K562 (cell line): Measurements from ENCODE around the gene CEP350. TPM values are rescaled to one million over a fixed set of nuclear protein-coding genes. Genes with fewer than 3 reads are reported as not detected.

ENCODE experiments used
- ADNP ChIP-seq: fragments of 200-800 bp; sonication (Bioruptor generic); IDR thresholded peaks from 2 replicates; pipeline ENCODE4 v1.6.1; 2016; ENCODE audit warnings: missing genetic modification characterization, missing compliant biosample characterization
- ARID2 ChIP-seq: fragments of 450-650 bp; IDR thresholded peaks from 2 replicates; pipeline ENCODE4 v1.6.1; 2017; ENCODE audit warnings: antibody characterized with exemption, mild to moderate bottlenecking
- ARID4B ChIP-seq: sonication (generic); formaldehyde crosslinking; IDR thresholded peaks from 2 replicates; pipeline ENCODE4 v1.8.0; 2022; ENCODE audit warnings: mild to moderate bottlenecking, missing genetic modification reagents
- BRD4 ChIP-seq: fragments of 200-600 bp; sonication (generic); IDR thresholded peaks from 2 replicates; pipeline ENCODE4 v1.6.1; 2017; ENCODE audit warnings: inconsistent platforms
- CBFB ChIP-seq: sonication (generic); formaldehyde crosslinking; IDR thresholded peaks from 2 replicates; pipeline ENCODE4 v1.4.0; 2020; ENCODE audit warnings: mild to moderate bottlenecking, missing genetic modification reagents
- CC2D1A ChIP-seq: fragments of 450-650 bp; IDR thresholded peaks from 2 replicates; pipeline ENCODE4 v1.6.1; 2017; ENCODE audit warnings: mild to moderate bottlenecking
- EP300 ChIP-seq: IDR thresholded peaks from 2 replicates; pipeline ENCODE4 v1.6.1; 2012; ENCODE audit warnings: low read length, improper control_type of control experiment
- GABPA ChIP-seq: fragments of 200-800 bp; sonication (Bioruptor generic); conservative IDR thresholded peaks from 2 replicates; pipeline ENCODE4 v1.6.1; 2016; ENCODE audit warnings: low read depth, missing genetic modification characterization, missing compliant biosample characterization
- HDGF ChIP-seq: fragments of 450-650 bp; IDR thresholded peaks from 2 replicates; pipeline ENCODE4 v1.6.1; 2016
- IRF2 ChIP-seq: sonication (generic); formaldehyde crosslinking; IDR thresholded peaks from 2 replicates; pipeline ENCODE4 v1.8.1; 2022; ENCODE audit warnings: mild to moderate bottlenecking, missing genetic modification reagents
- MAFG ChIP-seq: fragments of 450-650 bp; conservative IDR thresholded peaks from 2 replicates; pipeline ENCODE4 v1.6.1; 2016; ENCODE audit warnings: missing genetic modification characterization, missing compliant biosample characterization
- NFE2 ChIP-seq: IDR thresholded peaks from 2 replicates; pipeline ENCODE4 v1.6.1; 2014; ENCODE audit warnings: antibody characterized with exemption, low read depth
- POLR2H ChIP-seq: IDR thresholded peaks from 2 replicates; pipeline ENCODE4 v1.6.1; 2016; ENCODE audit warnings: missing genetic modification characterization, low read depth, mild to moderate bottlenecking, control low read depth, missing compliant biosample characterization, moderate library complexity
- TBL1XR1 ChIP-seq, 2 experiments: IDR thresholded peaks; 2 replicates each; pipeline ENCODE4 v1.6.1; 2012; ENCODE audit warnings: improper control_type of control experiment in 2 of 2, low read length in 2 of 2, mild to moderate bottlenecking in 1 of 2
- THRA ChIP-seq: fragments of 450-650 bp; IDR thresholded peaks from 2 replicates; pipeline ENCODE4 v1.6.1; 2017; ENCODE audit warnings: mild to moderate bottlenecking, moderate library complexity
- ZNF780A ChIP-seq: fragments of 250-450 bp; sonication (Bioruptor Pico); IDR thresholded peaks from 2 replicates; pipeline ENCODE4 v1.5.0; 2021; ENCODE audit warnings: mild to moderate bottlenecking
- ZSCAN32 ChIP-seq: fragments of 450-650 bp; formaldehyde crosslinking; IDR thresholded peaks from 2 replicates; pipeline ENCODE4 v1.4.0; 2020; ENCODE audit warnings: mild to moderate bottlenecking, moderate library complexity
- polyA plus RNA-seq, 8 experiments: library from polyadenylated mRNA; depleted of rRNA in 4 of 8; stranded (reverse) in 5 of 8; unstranded in 3 of 8; fragments of >200 nt; fragmentation: Nextera tagmentation in 2 of 8; fragmentation: Illumina TruSeq in 1 of 8; extraction: Ambion mirVana in 2 of 8; extraction: Trizol in 1 of 8; gene quantifications; 2 replicates each; pipeline versions ENCODE4 v1.2.1 to v1.2.3, GENCODE V29; 2011 to 2014; ENCODE audit warnings: inconsistent platforms in 1 of 8, missing spikeins in 1 of 8
- total RNA-seq, 7 experiments: library from RNA; depleted of rRNA in 6 of 7; stranded (reverse); fragments of >200 nt in 6 of 7; fragmentation: Illumina TruSeq in 2 of 7; extraction: Trizol in 2 of 7; gene quantifications; 2 replicates each; pipeline versions ENCODE4 v1.2.1 to v1.2.3, GENCODE V29; 2011 to 2021; ENCODE audit warnings: low replicate concordance in 1 of 7
- TF ChIP-seq, protein P1 (sequence below): fragments of 250-450 bp; sonication (Bioruptor Pico); IDR thresholded peaks from 2 replicates; pipeline ENCODE4 v1.5.0; 2022; ENCODE audit warnings: mild to moderate bottlenecking
- TF ChIP-seq, protein P2 (sequence below): fragments of 250-450 bp; sonication (Bioruptor Pico); IDR thresholded peaks from 2 replicates; pipeline ENCODE4 v1.8.0; 2022; ENCODE audit warnings: inconsistent platforms
- TF ChIP-seq, protein P3 (sequence below): sonication (generic); formaldehyde crosslinking; IDR thresholded peaks from 2 replicates; pipeline ENCODE4 v1.5.0; 2020; ENCODE audit warnings: missing genetic modification reagents

The CEP350 gene
- total and polyA plus RNA-seq, 9 of the 15 experiments (the other 6 are each of a cell fraction or from before 2014, with no cell fraction given), result 8.3 to 64.3 (median 28.0) TPM

DNA sequence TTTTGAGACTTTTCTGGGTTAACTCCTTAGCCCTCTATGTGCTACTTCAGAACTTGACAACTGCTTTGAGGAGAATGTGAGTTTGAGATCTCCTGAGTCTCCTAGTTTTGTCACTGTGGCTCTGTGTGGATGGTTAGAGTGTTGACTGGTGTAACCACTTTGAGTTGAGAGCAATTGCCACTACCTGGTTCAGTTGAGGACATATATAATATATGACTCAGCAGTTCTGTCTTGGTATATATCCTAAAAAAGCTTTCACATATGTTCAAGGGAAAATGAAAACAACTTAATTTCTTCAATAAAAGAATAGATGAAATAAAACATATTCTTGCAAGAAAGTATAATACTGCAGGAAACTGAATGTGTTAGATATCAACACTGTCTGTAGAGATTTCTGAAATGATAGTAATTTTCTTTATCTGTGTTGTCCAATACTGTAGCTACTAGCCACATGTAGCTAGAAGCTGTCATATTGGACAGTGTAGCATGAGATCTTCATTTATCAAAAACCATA lies 103.3 kb downstream of the CEP350 start (continued):
- TF ChIP-seq THRA, result peak; percentile 95
- TF ChIP-seq CC2D1A, result no peak
- no peak for TF ChIP-seq ARID4B (CRISPR knock-in tag)
- no peak for TF ChIP-seq ZNF780A (CRISPR knock-in tag)
- TF ChIP-seq CBFB, result no peak
- TF ChIP-seq MAFG, result peak; percentile 100
- peak; percentile 95 for TF ChIP-seq NFE2
- TF ChIP-seq GABPA (tag), result no peak
- TF ChIP-seq ADNP (tag), result peak; percentile 64; the same call in 1 of the 2 replicates
- no peak for TF ChIP-seq HDGF
- TF ChIP-seq, protein P1, sequence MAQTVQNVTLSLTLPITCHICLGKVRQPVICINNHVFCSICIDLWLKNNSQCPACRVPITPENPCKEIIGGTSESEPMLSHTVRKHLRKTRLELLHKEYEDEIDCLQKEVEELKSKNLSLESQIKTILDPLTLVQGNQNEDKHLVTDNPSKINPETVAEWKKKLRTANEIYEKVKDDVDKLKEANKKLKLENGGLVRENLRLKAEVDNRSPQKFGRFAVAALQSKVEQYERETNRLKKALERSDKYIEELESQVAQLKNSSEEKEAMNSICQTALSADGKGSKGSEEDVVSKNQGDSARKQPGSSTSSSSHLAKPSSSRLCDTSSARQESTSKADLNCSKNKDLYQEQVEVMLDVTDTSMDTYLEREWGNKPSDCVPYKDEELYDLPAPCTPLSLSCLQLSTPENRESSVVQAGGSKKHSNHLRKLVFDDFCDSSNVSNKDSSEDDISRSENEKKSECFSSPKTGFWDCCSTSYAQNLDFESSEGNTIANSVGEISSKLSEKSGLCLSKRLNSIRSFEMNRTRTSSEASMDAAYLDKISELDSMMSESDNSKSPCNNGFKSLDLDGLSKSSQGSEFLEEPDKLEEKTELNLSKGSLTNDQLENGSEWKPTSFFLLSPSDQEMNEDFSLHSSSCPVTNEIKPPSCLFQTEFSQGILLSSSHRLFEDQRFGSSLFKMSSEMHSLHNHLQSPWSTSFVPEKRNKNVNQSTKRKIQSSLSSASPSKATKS (CRISPR knock-in tag), result no peak
- no peak for TF ChIP-seq BRD4
- no peak for TF ChIP-seq TBL1XR1 (IDR thresholded peaks at IDR 0.05; ENCODE audit: low read length in 2 of 2)
- TF ChIP-seq POLR2H, result peak; percentile 46
- TF ChIP-seq ARID2, result no peak
- TF ChIP-seq IRF2 (CRISPR knock-in tag), result no peak
- TF ChIP-seq, protein P2, sequence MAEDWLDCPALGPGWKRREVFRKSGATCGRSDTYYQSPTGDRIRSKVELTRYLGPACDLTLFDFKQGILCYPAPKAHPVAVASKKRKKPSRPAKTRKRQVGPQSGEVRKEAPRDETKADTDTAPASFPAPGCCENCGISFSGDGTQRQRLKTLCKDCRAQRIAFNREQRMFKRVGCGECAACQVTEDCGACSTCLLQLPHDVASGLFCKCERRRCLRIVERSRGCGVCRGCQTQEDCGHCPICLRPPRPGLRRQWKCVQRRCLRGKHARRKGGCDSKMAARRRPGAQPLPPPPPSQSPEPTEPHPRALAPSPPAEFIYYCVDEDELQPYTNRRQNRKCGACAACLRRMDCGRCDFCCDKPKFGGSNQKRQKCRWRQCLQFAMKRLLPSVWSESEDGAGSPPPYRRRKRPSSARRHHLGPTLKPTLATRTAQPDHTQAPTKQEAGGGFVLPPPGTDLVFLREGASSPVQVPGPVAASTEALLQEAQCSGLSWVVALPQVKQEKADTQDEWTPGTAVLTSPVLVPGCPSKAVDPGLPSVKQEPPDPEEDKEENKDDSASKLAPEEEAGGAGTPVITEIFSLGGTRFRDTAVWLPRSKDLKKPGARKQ (CRISPR knock-in tag), result no peak
- TF ChIP-seq, protein P3, sequence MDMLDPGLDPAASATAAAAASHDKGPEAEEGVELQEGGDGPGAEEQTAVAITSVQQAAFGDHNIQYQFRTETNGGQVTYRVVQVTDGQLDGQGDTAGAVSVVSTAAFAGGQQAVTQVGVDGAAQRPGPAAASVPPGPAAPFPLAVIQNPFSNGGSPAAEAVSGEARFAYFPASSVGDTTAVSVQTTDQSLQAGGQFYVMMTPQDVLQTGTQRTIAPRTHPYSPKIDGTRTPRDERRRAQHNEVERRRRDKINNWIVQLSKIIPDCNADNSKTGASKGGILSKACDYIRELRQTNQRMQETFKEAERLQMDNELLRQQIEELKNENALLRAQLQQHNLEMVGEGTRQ, result no peak
- TF ChIP-seq EP300, result peak; percentile 59
- no peak for TF ChIP-seq ZSCAN32 (CRISPR knock-in tag)
